HG03439 (cell line): Measurements from ENCODE around the gene INPP4B.

Source experiments
- ATAC-seq: cut with Tn5 transposase; IDR thresholded peaks from one replicate; pipeline ENCODE4 v1.9.1; 2021; ENCODE audit warnings: mild to moderate bottlenecking, moderate library complexity; ENCODE audit not compliant: unreplicated experiment

The INPP4B gene

DNA sequence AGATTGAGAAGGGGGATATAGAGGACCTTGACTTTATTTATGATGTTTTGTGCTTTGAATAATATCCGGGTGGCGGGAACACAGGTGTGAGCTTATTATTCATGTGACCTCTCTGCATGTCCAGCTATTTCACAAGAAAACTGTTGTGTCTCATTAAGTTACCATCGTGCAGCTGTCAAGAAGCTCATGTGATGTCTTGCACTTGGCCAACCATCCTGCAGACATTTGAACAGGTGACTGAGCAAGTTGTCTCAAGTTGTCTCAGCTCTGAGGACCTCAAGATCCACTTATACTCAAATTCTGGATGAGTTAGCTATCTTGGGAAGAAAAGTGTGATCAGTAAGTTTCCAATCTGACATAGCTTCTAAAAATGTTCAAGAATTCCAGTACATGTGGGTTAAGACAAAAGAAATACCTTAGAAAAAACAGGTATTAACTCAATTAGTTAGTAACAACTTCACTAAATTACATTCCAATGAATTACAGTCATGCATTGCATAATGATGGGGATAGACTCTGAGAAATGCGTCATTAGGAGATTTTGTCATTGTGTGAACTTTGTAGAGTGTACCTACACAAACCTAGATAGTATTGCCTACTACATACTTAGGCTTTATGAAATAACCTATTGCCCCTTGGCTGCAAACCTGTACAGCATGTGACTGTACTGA lies 462.2 kb downstream of the INPP4B start:
- no peak for ATAC-seq

DNA sequence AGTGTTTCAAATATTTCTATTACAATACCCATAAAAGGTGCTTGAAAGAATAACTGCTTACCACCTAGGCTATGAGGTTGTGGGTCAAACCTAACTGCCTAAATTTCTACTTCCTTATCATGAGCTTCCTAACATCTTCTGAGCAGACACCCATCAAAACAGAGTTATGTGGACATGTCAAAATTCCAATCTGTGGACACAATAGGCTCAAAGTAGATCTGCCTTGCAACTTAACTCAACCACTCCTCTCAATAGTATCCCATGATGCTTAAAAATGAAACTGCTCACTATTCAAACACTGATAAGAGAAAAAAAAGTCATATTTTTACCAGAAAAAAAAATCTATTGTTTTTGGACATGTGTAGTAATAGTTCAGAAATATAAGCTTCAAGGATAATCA lies 462.7 kb downstream of the INPP4B start:
- ATAC-seq, result no peak

DNA sequence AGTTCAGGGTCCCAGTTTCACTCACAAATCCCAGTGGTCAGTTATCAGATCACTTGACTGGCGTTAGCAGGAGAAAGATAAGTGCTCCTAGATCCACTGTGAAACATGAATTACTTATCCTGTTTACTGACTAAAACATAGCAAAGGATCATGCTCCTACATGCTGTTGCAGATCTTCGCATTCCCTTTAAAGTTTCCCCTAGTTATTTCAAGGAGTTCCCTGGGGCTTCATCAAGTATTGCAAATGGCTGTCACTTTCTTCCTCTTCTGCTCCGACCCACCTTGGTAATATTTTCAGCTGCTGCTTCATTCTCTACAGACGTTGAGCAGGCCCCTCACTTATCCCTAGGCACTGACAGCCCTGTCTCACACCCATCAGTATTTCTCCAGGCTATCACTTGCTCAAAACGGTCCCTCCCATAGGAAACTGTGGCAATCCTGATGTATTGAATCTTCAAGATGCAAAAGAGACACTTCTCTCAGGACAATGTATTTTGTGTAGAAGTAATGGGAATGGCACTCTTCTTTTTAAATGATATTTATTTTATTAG lies 466.0 kb downstream of the INPP4B start:
- ATAC-seq, result no peak

DNA sequence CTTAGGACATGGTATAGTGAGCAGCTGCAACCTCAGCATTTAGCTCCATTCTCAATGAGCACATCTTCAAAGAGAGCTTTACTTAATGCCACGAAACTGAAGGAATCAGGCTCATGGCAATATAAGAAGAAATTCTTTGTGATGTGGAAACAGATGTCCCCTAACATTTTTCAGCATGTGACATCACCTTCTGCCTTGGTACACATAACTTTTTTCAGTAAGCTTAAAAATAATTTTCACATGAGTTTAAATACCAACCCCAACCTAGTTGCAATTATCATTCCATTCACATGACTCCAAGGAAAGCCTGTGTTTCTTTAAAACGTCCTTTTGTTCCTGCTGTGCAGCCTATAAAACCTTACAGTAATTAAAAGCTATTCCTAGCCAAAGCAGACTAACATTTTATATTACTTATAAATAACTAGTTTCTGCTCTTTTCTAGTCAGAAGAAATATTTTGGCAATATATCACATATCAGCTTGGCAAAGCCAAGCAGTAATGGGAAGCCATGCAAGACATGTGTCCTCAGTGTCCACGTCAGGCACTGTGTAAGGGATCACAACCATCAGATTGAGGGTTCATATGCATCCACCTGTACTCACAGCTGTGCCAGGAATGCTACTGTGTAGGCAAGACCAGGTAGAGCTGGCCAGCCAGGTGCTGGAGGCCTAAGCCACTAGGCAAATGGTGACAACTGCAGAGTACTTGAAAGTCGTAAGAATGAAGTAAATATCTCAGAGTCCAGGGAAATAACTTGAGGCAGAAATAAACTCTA lies 466.6 kb downstream of the INPP4B start:
- ATAC-seq, result no peak

DNA sequence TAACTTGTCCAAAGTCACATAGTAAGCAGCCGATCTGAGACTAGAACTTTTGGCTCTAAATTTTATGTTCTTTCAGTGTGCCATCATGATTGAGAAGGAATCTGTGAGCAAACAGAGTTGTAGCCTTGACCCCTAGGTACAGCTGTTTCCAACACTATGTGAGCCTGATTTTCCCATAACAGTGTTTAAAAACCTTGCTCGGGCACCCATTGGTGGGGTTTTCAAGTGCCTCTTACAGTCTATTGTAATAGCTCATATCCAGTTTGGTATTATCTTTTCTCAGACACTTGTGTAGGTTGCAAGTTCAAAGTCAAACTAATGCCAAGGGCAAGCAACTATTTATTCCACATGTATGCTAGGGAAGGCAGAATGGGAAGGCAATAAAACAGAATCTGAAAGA lies 467.9 kb downstream of the INPP4B start:
- no peak for ATAC-seq

DNA sequence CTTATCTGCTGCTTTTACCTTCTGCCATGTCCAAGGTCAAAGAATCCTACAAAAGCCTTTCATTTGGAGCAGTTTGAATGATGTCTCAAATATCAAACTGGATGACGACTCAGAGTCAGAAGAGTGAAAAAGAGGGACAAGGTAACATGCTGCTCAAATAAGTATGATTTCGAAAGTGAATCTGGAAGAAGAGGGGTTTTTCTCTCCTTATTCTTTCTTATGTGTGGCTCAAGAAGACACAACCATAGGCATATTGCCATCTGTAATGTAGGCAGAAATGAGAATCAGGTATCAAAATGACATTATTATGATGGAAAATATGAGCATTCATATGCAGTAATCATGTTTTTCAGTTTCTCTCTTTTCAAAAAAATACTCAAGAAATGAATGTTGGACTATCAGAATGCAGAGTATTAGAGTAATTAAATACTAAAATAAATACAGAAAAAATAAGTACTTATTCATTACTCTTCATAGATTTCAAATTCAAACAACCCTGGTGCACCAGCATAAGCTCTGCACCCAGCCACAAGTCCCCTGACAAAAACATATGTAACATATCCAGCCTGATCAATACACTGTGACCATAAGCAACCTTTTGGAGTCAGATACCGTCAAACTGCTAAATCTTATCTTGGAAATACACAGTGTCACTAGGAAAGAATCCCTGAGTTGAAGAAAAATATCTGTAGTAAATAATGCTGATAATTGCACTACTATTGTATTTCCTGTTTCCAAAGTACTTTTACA lies 468.6 kb downstream of the INPP4B start:
- ATAC-seq, result no peak

DNA sequence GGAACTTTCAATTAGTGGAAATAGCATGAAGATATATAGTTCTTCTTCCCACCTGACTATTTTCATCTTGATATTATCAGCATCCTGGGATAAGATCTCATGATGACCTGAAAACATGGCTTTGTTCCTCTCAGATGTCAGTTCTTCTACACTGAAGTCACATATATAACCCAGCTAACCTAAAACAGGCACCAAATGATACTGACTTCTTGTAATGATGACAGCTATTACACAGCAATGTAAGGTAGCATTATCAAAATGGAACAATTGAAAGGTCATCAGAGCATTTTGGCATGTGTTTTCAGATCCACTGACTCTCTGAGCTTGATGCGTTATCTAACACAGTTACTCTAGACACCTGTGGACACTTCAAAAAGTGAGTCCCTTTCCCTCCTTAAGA lies 469.9 kb downstream of the INPP4B start:
- ATAC-seq, result no peak

GRCh38 chr4:142373610-142374009 lies 472.5 kb downstream of the INPP4B start:
- ATAC-seq, result no peak

- no peak for ATAC-seq
Measured at GRCh38 chr4:142372530-142373260, 473.4 kb downstream of the INPP4B start.

DNA sequence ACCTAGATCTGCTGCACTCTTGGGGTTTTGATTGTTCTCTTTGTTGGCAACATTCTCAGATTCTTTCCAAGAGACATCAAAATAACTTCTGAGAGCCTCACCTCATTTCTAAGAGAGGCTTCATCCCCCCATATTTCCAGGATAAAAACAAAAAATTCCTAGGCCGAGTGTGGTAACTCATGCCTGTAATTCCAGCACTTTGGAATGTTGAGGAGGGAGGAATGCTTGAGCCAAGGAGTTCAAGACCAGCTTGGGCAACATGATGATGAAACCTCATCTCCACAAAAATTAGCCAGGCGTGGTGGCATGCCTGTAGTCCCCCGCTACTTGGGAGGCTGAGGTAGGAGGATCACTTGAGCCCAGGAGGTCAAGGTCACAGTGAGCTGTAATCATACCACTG lies 477.0 kb downstream of the INPP4B start:
- no peak for ATAC-seq

GRCh38 chr4:142367418-142368180 lies 478.5 kb downstream of the INPP4B start:
- ATAC-seq, result no peak

- no peak for ATAC-seq
Measured at GRCh38 chr4:142366769-142367181, 479.3 kb downstream of the INPP4B start.

DNA sequence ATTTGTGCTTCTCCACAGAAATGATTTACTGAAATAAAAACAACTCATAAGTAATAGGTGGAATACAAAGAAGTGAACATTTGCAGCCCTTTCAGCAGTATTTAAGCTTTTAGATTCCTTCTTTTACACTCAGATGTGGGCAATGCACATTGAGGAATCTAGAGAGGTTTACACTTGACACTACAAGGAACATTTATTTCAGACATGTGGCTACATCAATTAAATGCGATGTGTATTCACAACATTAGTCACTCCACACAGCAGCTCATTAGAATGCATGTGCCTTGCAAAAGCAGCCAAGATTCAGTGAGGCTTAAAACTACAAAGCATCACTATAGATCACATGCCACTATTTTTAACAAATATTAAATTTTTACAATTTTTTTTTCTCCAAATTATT lies 480.7 kb downstream of the INPP4B start:
- ATAC-seq, result no peak

DNA sequence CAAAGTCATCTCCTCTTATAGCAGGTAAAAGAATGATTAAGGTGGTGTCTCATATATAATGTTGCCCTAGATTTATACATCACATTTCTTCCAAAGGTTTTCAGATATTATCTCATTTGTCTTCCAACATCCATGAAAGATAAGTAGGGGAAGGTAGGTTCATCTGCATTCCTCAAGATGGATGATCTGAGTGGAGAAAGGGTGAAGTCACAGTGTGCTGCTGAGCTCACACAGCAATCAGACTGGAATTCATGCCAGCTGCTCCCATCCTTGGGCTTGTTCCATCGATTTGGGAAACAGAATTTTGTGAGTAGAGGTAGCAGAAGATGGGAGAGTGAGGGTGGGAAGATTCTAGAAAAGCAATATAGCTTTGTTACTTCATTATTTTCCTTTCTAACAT lies 482.4 kb downstream of the INPP4B start:
- no peak for ATAC-seq

DNA sequence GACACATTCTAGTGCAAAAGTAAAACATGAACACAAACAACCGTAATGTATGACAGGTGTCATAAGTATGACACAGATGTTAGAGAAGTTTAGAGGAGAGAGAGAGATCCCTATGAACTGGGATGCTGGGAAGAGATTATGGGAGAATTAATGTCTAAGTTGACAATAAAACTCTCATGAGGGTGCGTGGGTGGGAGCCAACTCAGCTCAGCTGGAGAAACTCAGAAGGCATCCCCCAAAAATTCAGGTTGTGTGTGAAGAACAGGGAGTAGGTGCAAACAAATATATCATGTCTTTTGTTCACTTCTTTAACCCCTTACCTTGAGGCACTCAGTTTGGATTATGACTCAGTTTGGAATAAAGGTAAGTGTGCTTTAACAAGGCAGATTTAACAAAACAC lies 484.1 kb downstream of the INPP4B start:
- ATAC-seq, result no peak

- no peak for ATAC-seq
Measured at GRCh38 chr4:142360657-142361056, 485.4 kb downstream of the INPP4B start.

DNA sequence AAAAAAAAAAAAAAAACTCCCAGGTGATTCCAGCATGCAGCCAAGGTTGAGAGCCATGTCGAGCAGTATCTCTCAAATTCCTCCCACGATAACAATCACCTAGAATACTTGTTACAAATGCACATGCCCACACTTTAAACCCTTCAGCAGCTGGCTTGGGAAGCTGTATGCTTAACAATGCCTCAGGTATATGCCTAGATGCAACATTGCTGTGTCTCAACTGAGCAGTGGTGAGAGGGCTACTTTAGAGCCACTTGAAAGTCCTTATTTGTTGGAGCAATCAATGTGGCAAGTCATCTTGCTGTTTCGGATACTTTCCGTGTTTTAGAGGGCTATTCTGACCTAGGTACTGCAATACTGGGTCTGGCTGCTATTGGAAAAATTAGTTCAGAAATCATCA lies 487.4 kb downstream of the INPP4B start:
- ATAC-seq, result no peak

DNA sequence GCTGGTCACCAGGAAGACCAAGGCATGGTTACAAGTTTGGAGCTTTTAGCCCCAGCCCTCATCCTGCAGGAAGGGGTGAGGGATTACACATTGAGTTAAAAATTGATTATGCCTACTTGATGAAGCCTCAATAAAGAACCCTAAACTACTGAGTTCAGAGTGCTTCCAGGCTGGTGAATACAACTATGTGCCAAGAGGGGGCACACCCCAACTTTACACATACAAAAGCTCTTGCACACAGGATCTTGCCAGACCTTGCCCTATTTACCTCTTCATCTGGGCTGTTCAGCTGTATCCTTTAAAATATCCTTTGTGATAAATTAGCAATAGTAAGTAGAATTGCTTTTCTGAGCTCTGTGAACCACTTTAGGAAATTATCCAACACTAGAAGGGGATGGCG lies 489.3 kb downstream of the INPP4B start:
- no peak for ATAC-seq

- no peak for ATAC-seq
Measured at GRCh38 chr4:142356118-142356759, 489.9 kb downstream of the INPP4B start.
